ENCODE results near the gene SENP3.

The SENP3 gene

GRCh38 chr17:7592422-7593021 is 30.8 kb downstream of the SENP3 start:
- no peak for DNase-seq (ENCODE audit: low read depth, low spot score)

DNA sequence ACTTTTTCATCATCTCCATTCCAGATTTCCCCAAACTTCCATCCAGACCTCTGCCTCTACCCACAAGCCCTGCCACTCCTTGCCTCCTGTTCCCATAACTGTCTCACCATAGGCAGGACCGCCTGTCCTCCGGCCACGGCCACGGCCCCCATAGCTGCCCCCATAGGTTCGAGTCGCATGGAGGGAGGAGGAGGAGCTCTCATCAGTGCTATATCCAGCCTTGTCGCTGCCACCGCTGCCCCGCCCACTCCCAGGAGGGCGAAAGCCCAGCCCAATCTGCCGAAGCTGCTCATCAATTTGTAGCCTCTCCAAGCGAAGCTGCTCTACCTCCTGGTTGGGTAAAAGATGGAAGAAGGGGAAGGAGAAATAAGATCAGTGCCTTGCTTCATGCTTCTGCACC is 31.6 kb downstream of the SENP3 start:
- peak; percentile 25 for DNase-seq (ENCODE audit: low read depth, low spot score)

- DNase-seq (ENCODE audit: low read depth, low spot score), result peak; percentile 4
Measured at GRCh38 chr17:7597561-7597960, 35.8 kb downstream of the SENP3 start.

DNA sequence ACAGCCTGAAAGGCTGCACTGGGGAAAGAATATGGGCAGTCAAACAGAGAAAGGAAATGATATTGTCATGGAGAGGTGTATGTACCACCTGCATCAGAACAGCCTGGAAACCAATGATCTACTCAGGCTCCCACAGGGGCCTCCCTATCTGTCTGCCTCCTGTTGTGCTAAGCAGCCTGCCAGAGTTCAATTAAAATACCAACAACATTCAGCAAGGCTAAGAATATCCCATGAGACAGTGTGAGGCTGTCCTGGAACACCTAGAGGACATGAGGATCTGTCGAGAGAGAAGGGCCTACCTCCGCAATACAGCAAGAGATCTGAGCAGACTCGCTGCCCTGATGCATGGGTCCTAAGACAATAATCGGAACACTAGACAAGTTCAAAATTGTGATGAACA is 44.6 kb downstream of the SENP3 start:
- no peak for DNase-seq (ENCODE audit: low read depth, low spot score)

DNA sequence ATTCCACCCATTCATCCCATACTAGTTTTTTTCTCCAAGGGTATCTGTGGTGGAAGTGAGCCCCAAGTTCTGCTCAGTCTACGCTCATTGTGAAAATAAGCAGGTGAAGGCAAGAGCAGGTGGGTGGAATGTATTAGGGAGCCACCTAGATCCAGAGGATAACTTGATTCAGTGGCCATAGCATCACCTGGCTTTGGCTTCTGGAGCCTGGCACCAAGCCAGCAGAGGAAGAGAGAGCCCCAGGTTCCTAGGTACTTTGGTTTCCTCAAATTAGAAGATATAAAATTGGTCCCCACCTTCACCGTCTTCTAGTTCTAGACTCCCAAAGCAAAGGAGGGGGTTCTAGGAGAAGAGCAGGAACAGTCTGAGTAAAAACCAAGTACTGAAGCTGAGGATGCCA is 48.9 kb downstream of the SENP3 start:
- no peak for DNase-seq (ENCODE audit: low read depth, low spot score)

DNA sequence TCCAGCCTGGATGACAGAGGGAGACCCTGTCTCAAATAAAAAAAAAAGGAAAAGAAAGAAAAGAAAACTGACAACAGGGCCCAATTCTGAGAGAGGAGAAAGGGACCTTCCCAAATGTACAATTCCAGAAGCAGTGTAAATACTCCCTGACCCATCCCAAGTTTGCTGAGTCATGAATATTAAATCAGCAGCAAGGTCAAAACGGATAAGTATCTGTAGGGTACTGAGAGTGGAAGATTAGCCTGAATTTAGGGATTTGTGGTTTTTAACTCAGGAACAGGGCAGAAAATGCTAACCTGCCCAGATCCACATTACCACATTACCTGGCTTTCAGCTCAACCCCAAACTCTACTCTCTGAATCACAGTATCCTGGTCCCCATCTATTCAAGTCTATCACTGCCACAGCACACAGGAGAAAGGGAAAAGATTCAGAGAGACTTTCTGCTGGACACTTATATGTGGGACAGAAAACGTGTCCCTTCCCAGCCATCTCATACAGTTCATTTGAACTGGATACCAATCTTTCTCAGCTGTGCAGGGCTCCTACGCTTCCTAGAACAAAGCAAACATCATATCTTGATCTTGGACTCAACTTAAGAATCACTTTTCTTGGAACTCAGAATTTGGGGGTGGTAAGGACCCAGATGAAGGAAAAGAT is 50.0 kb downstream of the SENP3 start:
- DNase-seq (ENCODE audit: low read depth, low spot score), result no peak

DNA sequence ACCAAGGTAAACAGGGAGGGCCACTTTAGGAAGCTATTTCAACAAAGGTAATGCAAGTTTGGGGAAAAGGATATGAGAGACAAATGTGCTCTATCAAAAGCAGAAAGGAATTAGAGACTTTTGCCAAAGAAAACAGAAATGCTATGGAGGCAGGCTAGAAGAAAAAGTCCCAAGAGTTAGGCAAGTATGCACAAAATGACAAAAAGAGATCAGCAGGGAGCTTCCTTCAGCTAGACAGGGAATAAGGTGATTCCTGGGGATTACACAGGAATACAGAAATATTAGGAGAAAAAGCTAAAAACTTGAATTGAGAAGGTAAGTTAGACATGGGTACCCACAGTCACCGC is 50.5 kb downstream of the SENP3 start:
- DNase-seq (ENCODE audit: low read depth, low spot score), result no peak

DNA sequence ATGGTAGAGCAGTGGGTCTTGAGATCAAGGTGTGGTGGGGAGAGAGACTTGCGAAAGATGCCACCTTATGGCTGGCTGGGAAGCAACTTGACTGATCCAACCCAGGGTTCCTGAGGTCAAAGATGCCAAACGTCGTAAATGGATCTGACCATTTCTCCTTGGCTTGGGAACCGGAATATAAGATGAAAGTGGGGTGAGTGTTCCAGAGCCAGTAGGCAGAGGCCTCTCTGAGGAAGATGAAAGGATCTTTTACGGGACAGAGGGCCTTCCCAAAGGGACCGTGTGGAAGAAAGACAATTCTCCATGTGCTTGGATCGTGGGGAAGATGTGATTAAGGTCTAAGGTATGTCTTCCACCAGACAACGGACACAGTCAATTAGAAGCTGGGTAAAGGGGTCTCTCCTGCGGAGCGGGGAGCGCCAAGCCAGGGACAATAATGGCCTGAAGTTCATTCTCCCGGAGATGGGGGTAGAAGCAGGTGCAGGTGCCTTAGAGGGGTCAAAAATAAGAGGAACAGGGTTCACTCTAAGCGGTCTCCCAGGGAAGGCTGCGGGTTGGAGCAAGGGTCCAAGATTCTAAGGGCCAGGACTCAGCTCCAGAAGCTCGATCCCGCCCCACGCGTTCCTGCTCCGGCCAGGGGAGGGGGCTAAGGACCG is 52.2 kb downstream of the SENP3 start:
- peak; percentile 59 for DNase-seq (ENCODE audit: low read depth, low spot score)

DNA sequence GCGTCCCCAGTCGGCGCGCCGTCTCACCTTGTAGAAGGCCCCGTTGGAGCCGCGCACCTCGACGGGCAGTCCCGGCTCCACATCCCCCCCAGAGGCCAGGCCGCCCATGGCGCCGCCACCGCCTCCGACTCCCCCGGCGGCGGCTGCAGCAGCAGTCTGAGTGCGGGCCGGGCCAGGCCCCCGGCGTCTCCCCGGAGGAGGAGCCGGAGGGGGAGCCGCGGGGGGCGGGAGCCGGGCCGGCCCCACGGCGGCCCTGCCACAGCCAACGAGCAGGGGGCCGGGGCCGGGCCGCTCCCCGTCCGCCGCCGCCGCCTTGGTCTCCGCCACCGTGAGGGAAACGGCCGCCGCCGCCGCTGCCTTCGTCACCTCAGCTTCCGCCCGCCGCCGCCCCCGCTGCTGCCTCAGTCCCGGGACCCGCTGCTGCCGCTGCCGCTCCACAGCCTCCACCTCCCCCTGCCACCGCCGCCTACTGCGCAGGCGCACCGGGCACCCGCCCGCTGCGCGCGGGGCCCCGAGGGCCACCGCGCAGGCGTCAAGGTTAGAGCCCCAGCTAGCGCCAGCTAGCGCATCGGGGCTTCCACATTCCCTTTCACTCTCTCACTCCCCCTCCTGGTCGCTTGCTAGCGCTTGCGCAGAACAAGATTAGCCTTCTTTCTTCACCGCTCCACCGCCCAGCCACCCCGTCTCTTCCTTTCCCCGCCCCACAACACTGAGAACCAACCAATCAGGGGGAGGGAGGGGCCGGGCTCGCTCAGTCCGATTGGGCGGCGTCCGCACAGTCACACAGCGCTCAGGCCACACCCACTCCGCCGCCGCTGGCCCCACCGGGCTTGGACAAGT is 52.9 kb downstream of the SENP3 start, which contains the start of gene FXR2:
FXR2 (minus strand) TSS at position 473 of the 840 bp plus-strand sequence; CDS start at position 108, 365 bp downstream.
- DNase-seq (ENCODE audit: low read depth, low spot score), result peak; percentile 100

- no peak for DNase-seq (ENCODE audit: low read depth, low spot score)
Measured at GRCh38 chr17:7615265-7615747, 53.6 kb downstream of the SENP3 start.

DNA sequence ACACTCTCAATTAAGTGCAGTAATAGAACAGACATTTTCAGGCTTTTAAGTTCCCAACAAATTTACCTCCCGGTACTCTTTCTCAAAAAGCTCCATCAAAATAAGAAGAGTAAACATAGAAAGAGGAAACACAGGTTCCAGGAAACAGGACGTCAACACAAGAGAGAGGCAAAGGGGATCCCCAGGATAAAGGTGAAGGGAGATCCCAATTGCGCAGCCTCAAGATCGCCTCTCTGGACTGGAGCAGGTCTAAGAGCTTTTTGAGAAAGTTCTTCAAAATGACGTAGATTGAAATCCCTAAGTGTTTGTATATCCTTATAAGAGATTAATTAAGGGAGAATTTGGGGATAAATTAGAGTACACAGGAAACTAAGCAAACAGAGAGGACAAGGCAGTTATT is 56.9 kb downstream of the SENP3 start:
- DNase-seq (ENCODE audit: low read depth, low spot score), result no peak

- DNase-seq (ENCODE audit: low read depth, low spot score), result no peak
Measured at GRCh38 chr17:7620835-7621234, 59.1 kb downstream of the SENP3 start.

All from ELF-1 (cell line).